ENCODE results near the gene SIRT1. TPM values are rescaled to one million over a fixed set of nuclear protein-coding genes. Genes with fewer than 3 reads are reported as not detected.
A peak's percentile ranks its signal among the peaks of the same experiment; 100 is the strongest.

Gene SIRT1
- total and polyA plus RNA-seq, 9 of the 15 experiments (the other 6 are each of a cell fraction or from before 2014, with no cell fraction given): 7.8 to 25.8 (median 19.1) TPM

GRCh38 chr10:67884313-67884841 is at the start of gene SIRT1 (continued):
- TF ChIP-seq REST (IDR thresholded peaks at IDR 0.05; ENCODE audit: borderline replicate concordance) (peak; percentile 94), REST (CRISPR knock-in tag; IDR thresholded peaks at IDR 0.05; ENCODE audit: low read depth) (no peak), TCF3 (CRISPR knock-in tag; IDR thresholded peaks at IDR 0.05) (peak; percentile 46), ILF3 (IDR thresholded peaks at IDR 0.05; ENCODE audit: borderline replicate concordance) (peak; percentile 93; the same call in 1 of the 2 replicates), HES1 (IDR thresholded peaks at IDR 0.05; ENCODE audit: low read depth) (peak; percentile 96), KAT2B (IDR thresholded peaks at IDR 0.05; ENCODE audit: low read depth, low read length) (no peak), GTF2E2 (tag; IDR thresholded peaks at IDR 0.05) (peak; percentile 92), ARID3A (IDR thresholded peaks at IDR 0.05; ENCODE audit: borderline replicate concordance, low read depth, low read length) (0 out of 2 replicates have a peak, but pooled peaks have one; percentile 28), SMAD1 (IDR thresholded peaks at IDR 0.05; ENCODE audit: low read depth, low read length, partially characterized antibody) (peak; percentile 42), SMARCA4 (IDR thresholded peaks at IDR 0.05) (peak; percentile 63), DNMT1 (IDR thresholded peaks at IDR 0.05) (no peak), MYC (IDR thresholded peaks at IDR 0.05; ENCODE audit: low read depth, low read length) (peak; percentile 95), MYC (CRISPR knock-in tag; IDR thresholded peaks at IDR 0.05; ENCODE audit: borderline replicate concordance, low read depth) (0 out of 2 replicates have a peak, but pooled peaks have one; percentile 10), GABPB2 (CRISPR knock-in tag; conservative IDR thresholded peaks at IDR 0.05) (no peak), SFPQ (IDR thresholded peaks at IDR 0.05; ENCODE audit: low read depth, low read length) (no peak)

All from K562 (cell line).